ENCODE measurements around the gene CCSER2.

GRCh38 chr10:84546609-84547008 lies 218.2 kb downstream of the CCSER2 start:
- TF ChIP-seq, protein P1, sequence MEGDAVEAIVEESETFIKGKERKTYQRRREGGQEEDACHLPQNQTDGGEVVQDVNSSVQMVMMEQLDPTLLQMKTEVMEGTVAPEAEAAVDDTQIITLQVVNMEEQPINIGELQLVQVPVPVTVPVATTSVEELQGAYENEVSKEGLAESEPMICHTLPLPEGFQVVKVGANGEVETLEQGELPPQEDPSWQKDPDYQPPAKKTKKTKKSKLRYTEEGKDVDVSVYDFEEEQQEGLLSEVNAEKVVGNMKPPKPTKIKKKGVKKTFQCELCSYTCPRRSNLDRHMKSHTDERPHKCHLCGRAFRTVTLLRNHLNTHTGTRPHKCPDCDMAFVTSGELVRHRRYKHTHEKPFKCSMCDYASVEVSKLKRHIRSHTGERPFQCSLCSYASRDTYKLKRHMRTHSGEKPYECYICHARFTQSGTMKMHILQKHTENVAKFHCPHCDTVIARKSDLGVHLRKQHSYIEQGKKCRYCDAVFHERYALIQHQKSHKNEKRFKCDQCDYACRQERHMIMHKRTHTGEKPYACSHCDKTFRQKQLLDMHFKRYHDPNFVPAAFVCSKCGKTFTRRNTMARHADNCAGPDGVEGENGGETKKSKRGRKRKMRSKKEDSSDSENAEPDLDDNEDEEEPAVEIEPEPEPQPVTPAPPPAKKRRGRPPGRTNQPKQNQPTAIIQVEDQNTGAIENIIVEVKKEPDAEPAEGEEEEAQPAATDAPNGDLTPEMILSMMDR (IDR thresholded peaks at IDR 0.05), result no peak
- TF ChIP-seq POLR2A (IDR thresholded peaks at IDR 0.05) (no peak), EP300 (IDR thresholded peaks at IDR 0.05) (no peak)

All from tibial nerve (tissue), 4 donors.